Measurements from ENCODE around the gene THAP4. TPM values are rescaled to one million over a fixed set of nuclear protein-coding genes. Genes with fewer than 3 reads are reported as not detected.

Gene THAP4
- total RNA-seq, 3 donors from 2014 or later (not counting 1 experiment from before 2014, with no cell fraction given): 19.8 to 29.2 (median 27.8) TPM

DNA sequence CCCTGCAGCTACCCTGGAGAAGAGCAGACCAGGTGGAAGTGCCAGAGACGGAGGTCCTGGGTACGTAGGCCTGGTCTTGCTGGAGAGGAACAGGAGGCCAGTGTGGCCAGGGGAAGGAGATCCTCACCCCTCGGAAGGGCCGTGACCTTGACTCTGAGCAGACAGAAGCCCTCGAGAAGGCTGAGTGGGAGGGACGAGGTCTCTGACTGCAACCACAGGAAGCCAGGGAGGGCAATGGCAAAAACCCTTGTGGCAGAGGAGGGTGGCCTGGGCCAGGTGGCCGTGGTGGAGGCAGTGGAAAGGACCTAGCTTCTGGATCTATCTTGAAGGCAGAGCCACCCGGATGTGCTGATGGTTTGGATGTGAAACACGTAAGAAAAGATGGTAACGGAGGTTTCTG lies 28.1 kb downstream of the THAP4 start:
- 32% methylated on average over 10 of the region's 10 CpGs for WGBS (ENCODE audit: insufficient coverage)
- peak in 1 of 3 donors; percentile 4 for ATAC-seq
- H3K36me3 Mint-ChIP-seq: no peaks in the 10 kb centered on the region
- peak in 1 of 2 donors; percentile 27 for DNase-seq
- no peaks in the 10 kb centered on the region for H3K9me3 Mint-ChIP-seq
- Histone ChIP-seq H3K36me3 (ENCODE audit: control insufficient read depth, insufficient read depth, low read length) (peaks cover 5% of the 10 kb centered on the region), H3K27ac (ENCODE audit: low read length) (peak overlapping the region; percentile 8), H3K4me3 (ENCODE audit: low read length) (no peak overlapping the region), H3K4me1 (ENCODE audit: control insufficient read depth, insufficient read depth, low read length) (peaks cover 24% of the 10 kb centered on the region), H3K9me3 (ENCODE audit: control insufficient read depth, insufficient read depth, low read length) (no peaks in the 10 kb centered on the region), H3K27me3 (ENCODE audit: control insufficient read depth, insufficient read depth, low read length) (no peaks in the 10 kb centered on the region)
- peak overlapping the region; percentile 83 to 86 for H3K27ac Mint-ChIP-seq
- TF ChIP-seq, protein P1, sequence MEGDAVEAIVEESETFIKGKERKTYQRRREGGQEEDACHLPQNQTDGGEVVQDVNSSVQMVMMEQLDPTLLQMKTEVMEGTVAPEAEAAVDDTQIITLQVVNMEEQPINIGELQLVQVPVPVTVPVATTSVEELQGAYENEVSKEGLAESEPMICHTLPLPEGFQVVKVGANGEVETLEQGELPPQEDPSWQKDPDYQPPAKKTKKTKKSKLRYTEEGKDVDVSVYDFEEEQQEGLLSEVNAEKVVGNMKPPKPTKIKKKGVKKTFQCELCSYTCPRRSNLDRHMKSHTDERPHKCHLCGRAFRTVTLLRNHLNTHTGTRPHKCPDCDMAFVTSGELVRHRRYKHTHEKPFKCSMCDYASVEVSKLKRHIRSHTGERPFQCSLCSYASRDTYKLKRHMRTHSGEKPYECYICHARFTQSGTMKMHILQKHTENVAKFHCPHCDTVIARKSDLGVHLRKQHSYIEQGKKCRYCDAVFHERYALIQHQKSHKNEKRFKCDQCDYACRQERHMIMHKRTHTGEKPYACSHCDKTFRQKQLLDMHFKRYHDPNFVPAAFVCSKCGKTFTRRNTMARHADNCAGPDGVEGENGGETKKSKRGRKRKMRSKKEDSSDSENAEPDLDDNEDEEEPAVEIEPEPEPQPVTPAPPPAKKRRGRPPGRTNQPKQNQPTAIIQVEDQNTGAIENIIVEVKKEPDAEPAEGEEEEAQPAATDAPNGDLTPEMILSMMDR (IDR thresholded peaks at IDR 0.05): no peak
- peaks cover 17 to 20% of the 10 kb centered on the region in 2 donors for H3K4me1 Mint-ChIP-seq
- H3K27me3 Mint-ChIP-seq (ENCODE audit: low read depth in 2 of 2): no peaks in the 10 kb centered on the region
- H3K4me3 Mint-ChIP-seq: peak overlapping the region; percentile 90
- intact Hi-C loops (cut with micrococcal nuclease): no loop called here

DNA sequence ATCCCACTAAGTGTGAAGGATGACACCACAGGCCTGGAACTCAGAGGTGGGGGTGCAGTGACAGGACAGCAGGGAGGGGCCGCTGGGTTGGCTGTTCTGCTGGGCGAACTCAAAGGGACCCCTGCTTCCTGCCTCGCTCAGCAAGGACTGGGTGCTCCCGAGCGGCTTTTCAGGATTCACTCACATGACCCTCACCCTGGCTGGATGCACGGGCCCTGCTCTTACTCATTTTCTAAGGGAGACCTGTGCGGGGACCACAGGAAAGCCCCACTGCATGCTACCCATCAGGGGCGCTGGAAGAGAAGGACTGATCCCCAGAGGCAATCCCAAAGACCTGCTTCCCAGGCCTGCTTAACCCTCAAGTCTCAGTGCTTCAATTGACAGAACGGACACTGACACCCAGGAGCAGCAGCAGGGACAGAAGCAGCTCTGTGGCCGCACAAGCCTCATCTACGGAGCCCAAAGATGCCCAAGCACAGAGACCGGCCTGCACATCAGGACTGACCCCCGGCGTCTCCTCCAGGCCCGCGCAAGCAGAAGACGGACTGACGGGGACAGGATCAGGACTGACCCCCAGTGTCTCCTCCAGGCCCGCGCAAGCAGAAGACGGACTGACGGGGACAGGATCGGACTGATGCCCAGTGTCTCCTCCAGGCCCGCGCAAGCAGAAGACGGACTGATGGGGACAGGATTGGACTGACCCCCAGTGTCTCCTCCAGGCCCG lies 29.6 kb downstream of the THAP4 start:
- DNase-seq (no peak), ATAC-seq (no peak)
- no peaks in the 10 kb centered on the region for H3K9me3 Mint-ChIP-seq
- H3K36me3 ChIP-seq (ENCODE audit: control insufficient read depth, insufficient read depth, low read length): peaks cover 15% of the 10 kb centered on the region
- H3K36me3 Mint-ChIP-seq: no peaks in the 10 kb centered on the region
- no peak overlapping the region for H3K27ac ChIP-seq (ENCODE audit: low read length)
- H3K4me3 Mint-ChIP-seq: no peak overlapping the region
- TF ChIP-seq, protein P1 (IDR thresholded peaks at IDR 0.05): no peak
- H3K4me3 ChIP-seq (ENCODE audit: low read length): no peak overlapping the region
- WGBS (ENCODE audit: insufficient coverage): 98% methylated on average over 27 of the region's 27 CpGs
- no peaks in the 10 kb centered on the region for H3K9me3 ChIP-seq (ENCODE audit: control insufficient read depth, insufficient read depth, low read length)
- no peaks in the 10 kb centered on the region for H3K27me3 Mint-ChIP-seq (ENCODE audit: low read depth in 2 of 2)
- peaks cover 24% of the 10 kb centered on the region for H3K4me1 ChIP-seq (ENCODE audit: control insufficient read depth, insufficient read depth, low read length)
- intact Hi-C loops (cut with micrococcal nuclease): no loop called here
- H3K27ac Mint-ChIP-seq: no peak overlapping the region
- no peaks in the 10 kb centered on the region for H3K27me3 ChIP-seq (ENCODE audit: control insufficient read depth, insufficient read depth, low read length)
- peaks cover 17 to 20% of the 10 kb centered on the region in 2 donors for H3K4me1 Mint-ChIP-seq

DNA sequence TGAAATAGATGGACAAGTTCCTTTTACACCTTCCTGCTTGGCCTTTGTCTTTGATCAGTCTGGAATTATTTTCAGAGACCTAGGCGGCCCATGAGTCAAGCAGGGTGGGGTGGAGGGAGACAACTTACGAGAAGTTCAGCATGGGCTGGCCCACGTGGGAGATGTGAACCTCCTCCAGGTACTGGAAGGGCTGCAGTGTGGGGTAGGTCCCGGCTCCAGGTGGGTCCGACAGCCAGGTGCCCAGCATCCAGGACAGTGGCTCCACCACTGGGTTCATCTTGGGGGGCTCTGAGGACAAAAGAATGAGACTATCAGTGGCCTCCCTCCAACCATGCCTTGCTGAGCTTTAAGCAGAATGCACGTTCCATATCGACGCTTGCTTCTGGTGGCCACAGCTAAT lies 30.8 kb downstream of the THAP4 start:
- peaks cover 24% of the 10 kb centered on the region for H3K4me1 ChIP-seq (ENCODE audit: control insufficient read depth, insufficient read depth, low read length)
- WGBS (ENCODE audit: insufficient coverage): 96% methylated on average over 8 of the region's 8 CpGs
- no peak overlapping the region for H3K27ac ChIP-seq (ENCODE audit: low read length)
- no peaks in the 10 kb centered on the region for H3K27me3 Mint-ChIP-seq (ENCODE audit: low read depth in 2 of 2)
- H3K4me3 ChIP-seq (ENCODE audit: low read length): no peak overlapping the region
- peaks cover 17 to 20% of the 10 kb centered on the region in 2 donors for H3K4me1 Mint-ChIP-seq
- H3K27ac Mint-ChIP-seq: no peak overlapping the region
- H3K4me3 Mint-ChIP-seq: no peak overlapping the region
- ATAC-seq: no peak
- no peaks in the 10 kb centered on the region for H3K36me3 Mint-ChIP-seq
- peaks cover 18% of the 10 kb centered on the region for H3K36me3 ChIP-seq (ENCODE audit: control insufficient read depth, insufficient read depth, low read length)
- intact Hi-C loops (cut with micrococcal nuclease): no loop called here
- no peaks in the 10 kb centered on the region for H3K27me3 ChIP-seq (ENCODE audit: control insufficient read depth, insufficient read depth, low read length)
- H3K9me3 ChIP-seq (ENCODE audit: control insufficient read depth, insufficient read depth, low read length): no peaks in the 10 kb centered on the region
- TF ChIP-seq, protein P1 (IDR thresholded peaks at IDR 0.05): no peak
- no peak for DNase-seq
- no peaks in the 10 kb centered on the region for H3K9me3 Mint-ChIP-seq

DNA sequence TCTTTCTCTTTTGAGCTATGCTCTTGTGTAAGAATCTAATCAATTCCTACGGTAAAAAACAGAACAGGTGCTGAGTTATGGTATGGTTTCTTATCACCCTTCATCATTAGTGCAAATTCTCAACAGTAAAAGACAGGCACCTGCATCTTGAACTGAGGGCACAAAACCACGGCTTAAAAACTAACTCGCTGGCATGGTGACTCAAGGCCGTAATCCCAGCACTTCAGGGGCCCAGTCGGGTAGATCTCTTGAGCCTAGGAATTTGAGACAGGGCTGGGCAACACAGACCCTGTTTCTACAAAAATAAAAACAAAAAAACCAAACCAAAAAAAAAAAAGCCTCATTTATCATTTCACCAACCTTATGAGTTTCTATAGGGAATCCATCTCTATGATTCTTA lies 33.3 kb downstream of the THAP4 start:
- 95% methylated on average over 4 of the region's 5 CpGs for WGBS (ENCODE audit: insufficient coverage)
- H3K4me3 Mint-ChIP-seq: no peak overlapping the region
- ATAC-seq: no peak
- H3K4me3 ChIP-seq (ENCODE audit: low read length): no peak overlapping the region
- TF ChIP-seq, protein P1 (IDR thresholded peaks at IDR 0.05): no peak
- H3K9me3 ChIP-seq (ENCODE audit: control insufficient read depth, insufficient read depth, low read length): no peaks in the 10 kb centered on the region
- H3K36me3 ChIP-seq (ENCODE audit: control insufficient read depth, insufficient read depth, low read length): peaks cover 21% of the 10 kb centered on the region
- intact Hi-C loops (cut with micrococcal nuclease): no loop called here
- H3K27me3 ChIP-seq (ENCODE audit: control insufficient read depth, insufficient read depth, low read length): no peaks in the 10 kb centered on the region
- H3K27ac ChIP-seq (ENCODE audit: low read length): no peak overlapping the region
- peaks cover 5% of the 10 kb centered on the region in 2 donors for H3K4me1 Mint-ChIP-seq
- no peak for DNase-seq
- H3K4me1 ChIP-seq (ENCODE audit: control insufficient read depth, insufficient read depth, low read length): peaks cover 3% of the 10 kb centered on the region
- H3K9me3 Mint-ChIP-seq: no peaks in the 10 kb centered on the region
- H3K27ac Mint-ChIP-seq: no peak overlapping the region
- no peaks in the 10 kb centered on the region for H3K36me3 Mint-ChIP-seq
- H3K27me3 Mint-ChIP-seq (ENCODE audit: low read depth in 2 of 2): no peaks in the 10 kb centered on the region
